ENCODE results near the gene PHF13.

The PHF13 gene

DNA sequence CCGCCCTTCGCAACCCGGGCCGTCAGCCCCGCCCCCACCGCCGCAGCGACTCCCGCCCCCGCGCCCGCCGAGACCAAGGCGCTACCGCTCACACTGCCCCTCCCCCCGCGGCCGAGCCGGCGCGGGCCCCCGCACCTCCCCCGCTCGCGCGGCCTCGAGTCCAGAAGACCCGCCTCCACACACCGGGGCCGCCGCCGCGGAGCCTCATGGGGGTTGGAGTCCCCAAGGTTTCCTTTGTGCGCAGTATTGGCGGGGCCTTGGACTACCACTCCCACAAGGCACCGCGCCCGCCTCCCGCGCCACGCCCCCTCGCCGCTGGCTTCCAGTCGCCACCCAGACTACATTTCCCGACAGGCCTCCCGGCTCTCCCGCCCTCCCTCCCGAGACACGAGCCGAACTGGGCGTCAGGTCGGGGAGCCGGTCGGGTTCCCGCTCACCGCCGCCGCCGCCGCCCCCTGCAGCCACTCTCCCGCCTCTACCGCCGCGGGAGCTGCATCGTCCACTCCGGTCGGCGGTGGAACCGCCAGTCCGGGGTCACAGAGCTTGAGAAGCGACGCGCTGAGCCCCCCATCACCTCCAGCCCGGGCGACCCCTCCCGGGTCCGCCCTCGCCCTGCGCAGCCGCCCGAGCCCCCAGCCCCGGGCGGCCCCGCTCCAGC is at the start of gene PHF13:
Gene PHF13 (plus strand): TSS at position 371 of the 658 bp plus-strand sequence. CDS start 336 bp downstream, outside the sequence.
- TF ChIP-seq, protein P1, sequence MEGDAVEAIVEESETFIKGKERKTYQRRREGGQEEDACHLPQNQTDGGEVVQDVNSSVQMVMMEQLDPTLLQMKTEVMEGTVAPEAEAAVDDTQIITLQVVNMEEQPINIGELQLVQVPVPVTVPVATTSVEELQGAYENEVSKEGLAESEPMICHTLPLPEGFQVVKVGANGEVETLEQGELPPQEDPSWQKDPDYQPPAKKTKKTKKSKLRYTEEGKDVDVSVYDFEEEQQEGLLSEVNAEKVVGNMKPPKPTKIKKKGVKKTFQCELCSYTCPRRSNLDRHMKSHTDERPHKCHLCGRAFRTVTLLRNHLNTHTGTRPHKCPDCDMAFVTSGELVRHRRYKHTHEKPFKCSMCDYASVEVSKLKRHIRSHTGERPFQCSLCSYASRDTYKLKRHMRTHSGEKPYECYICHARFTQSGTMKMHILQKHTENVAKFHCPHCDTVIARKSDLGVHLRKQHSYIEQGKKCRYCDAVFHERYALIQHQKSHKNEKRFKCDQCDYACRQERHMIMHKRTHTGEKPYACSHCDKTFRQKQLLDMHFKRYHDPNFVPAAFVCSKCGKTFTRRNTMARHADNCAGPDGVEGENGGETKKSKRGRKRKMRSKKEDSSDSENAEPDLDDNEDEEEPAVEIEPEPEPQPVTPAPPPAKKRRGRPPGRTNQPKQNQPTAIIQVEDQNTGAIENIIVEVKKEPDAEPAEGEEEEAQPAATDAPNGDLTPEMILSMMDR (conservative IDR thresholded peaks at IDR 0.05; ENCODE audit: low read depth, low read length): no peak
- H3K4me3 ChIP-seq (ENCODE audit: low read depth, low read length): peak within 1 kb of the TSS; percentile 84
- DNase-seq (ENCODE audit: low read depth): peak; percentile 100

DNA sequence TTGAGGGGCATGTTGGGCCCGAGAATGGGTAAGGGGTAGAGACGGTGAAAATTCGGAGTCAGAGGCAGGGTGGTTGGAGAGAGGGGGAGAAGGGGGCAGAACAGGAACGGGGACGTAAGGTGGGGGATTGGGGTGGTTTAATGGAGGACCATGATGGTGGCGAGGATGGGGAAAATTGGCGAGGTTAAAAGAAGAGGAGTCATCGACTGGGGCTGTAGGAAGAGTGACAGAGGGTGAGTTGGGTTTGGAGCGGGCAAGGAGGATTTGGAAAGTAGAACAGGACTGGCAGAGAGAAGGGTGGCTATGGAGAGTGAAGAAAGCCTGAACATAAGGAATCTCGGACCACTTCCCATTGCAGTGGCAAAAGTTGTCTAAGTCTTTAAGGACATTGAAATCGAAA is 44.5 kb upstream of the PHF13 start:
- TF ChIP-seq, protein P1 (conservative IDR thresholded peaks at IDR 0.05; ENCODE audit: low read depth, low read length): no peak
- H3K4me3 ChIP-seq (ENCODE audit: low read depth, low read length): no peak overlapping the region
- DNase-seq (ENCODE audit: low read depth): no peak

DNA sequence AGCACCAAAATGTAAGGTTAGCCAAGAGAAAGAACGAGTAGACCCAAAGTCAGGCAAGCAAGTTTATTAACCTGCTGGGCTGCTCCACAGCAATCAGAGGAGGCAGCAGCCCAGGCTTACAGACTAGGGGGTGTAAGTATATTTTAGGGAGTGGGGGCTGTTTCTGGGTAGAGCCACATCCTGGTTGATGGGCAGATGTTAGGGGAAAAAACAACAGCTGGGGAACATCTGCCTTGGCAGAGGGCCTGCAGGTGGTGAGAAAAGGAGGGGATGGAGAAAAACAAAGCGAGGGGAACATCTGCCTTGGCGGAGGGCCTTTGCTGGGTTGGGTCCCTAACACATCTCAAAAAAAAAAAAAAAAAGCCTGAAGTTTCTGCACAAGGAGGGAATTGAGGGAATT is 43.4 kb upstream of the PHF13 start:
- no peak for DNase-seq (ENCODE audit: low read depth)
- no peak overlapping the region for H3K4me3 ChIP-seq (ENCODE audit: low read depth, low read length)
- TF ChIP-seq, protein P1 (conservative IDR thresholded peaks at IDR 0.05; ENCODE audit: low read depth, low read length): no peak

DNA sequence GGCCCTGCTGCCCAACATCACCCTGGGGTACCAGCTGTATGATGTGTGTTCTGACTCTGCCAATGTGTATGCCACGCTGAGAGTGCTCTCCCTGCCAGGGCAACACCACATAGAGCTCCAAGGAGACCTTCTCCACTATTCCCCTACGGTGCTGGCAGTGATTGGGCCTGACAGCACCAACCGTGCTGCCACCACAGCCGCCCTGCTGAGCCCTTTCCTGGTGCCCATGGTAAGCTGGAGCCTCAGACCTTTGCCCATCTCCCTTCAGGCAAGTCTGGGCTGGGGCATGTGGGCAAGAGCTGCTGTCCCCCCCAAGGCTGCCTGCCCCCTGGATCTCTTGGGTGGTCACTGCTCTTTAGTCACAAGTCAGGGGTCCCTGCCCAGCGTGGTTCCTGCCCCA is 42.5 kb upstream of the PHF13 start:
- TF ChIP-seq, protein P1 (conservative IDR thresholded peaks at IDR 0.05; ENCODE audit: low read depth, low read length): no peak
- no peak overlapping the region for H3K4me3 ChIP-seq (ENCODE audit: low read depth, low read length)
- no peak for DNase-seq (ENCODE audit: low read depth)

DNA sequence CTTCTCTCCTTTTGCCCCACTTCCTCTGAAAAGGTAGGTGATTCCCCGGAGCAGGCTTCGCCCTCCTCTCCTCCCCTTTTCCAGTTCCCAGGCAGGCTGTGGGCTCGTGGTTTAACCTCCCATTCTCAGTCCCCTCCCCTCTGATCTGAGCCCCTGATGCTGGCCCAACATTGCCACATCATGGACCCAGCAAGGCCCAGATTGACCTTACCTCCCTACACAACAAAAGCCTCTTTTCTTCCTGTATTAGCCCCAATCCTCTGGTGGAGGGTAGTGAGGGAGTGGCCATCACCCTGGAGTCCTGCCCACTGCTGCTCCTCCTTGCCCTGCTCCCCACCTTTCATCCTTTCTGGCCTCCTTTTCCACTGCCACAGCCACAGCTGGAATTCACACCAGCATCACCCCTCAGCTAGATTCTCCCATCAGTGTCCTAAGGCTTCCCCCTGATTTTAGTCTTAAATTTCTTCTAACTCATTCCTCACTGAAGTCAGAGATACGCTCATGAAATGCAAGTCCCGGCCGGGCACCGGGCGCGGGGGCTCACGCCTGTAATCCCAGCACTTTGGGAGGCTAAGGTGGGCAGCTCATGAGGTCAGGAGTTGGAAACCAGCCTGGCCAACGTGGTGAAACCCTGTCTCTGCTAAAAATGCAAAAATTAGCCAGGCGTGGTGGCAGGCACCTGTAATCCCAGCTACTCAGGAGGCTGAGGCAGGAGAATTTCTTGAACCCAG is 40.7 kb upstream of the PHF13 start:
- H3K4me3 ChIP-seq (ENCODE audit: low read depth, low read length): no peak overlapping the region
- TF ChIP-seq, protein P1 (conservative IDR thresholded peaks at IDR 0.05; ENCODE audit: low read depth, low read length): no peak
- no peak for DNase-seq (ENCODE audit: low read depth)

DNA sequence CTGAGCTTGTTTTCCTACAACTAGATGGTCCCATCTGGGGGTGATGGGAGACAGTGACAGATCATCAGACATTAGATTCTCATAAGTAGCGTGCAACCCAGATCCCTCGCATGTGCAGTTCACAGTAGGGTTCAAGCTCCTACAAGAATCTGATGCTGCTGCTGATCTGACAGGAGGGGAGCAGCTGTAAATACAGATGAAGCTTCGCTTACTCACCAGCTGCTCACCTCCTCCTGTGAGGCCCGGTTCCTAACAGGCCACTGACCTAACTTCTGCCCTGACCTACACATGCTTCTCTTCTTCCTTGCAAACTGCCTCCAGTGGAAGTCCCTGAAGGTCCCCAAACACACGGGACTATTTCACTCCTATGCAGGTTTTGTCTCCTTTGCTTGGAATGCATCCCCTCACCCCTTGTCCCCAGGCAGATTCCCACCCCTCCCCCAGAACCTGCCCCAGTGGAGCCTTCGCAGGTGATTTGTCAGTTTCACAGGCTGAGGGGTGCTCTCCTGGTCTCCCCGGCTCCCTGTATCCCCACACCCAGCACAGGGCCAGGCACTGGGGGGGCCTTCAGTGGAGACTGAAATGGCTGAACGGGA is 39.4 kb upstream of the PHF13 start:
- DNase-seq (ENCODE audit: low read depth): peak; percentile 54
- no peak overlapping the region for H3K4me3 ChIP-seq (ENCODE audit: low read depth, low read length)
- TF ChIP-seq, protein P1 (conservative IDR thresholded peaks at IDR 0.05; ENCODE audit: low read depth, low read length): no peak

Data from choroid plexus epithelial cell (primary cell).